ENCODE results near the gene ERCC6L2.

Gene ERCC6L2

GRCh38 chr9:95875305-95876137 is at the start of gene ERCC6L2:
Gene ERCC6L2 (plus strand): TSS chr9:95875691. CDS start chr9:95876039, 348 bp downstream.
- DNase-seq (ENCODE audit: low spot score): peak; percentile 94

GRCh38 chr9:95826183-95826838 is 49.2 kb upstream of the ERCC6L2 start:
- no peak for DNase-seq (ENCODE audit: low spot score)

GRCh38 chr9:95830768-95831167 is 44.7 kb upstream of the ERCC6L2 start:
- DNase-seq (ENCODE audit: low spot score): no peak

- DNase-seq (ENCODE audit: low spot score): no peak
Observed at GRCh38 chr9:95831810-95832209, 43.7 kb upstream of the ERCC6L2 start.

- DNase-seq (ENCODE audit: low spot score): no peak
Observed at GRCh38 chr9:95833546-95834178, 41.8 kb upstream of the ERCC6L2 start.

GRCh38 chr9:95834281-95834907 is 41.1 kb upstream of the ERCC6L2 start:
- no peak for DNase-seq (ENCODE audit: low spot score)

- DNase-seq (ENCODE audit: low spot score): no peak
Observed at GRCh38 chr9:95835393-95835792, 40.1 kb upstream of the ERCC6L2 start.

GRCh38 chr9:95836072-95836471 is 39.4 kb upstream of the ERCC6L2 start:
- DNase-seq (ENCODE audit: low spot score): no peak

- no peak for DNase-seq (ENCODE audit: low spot score)
Observed at GRCh38 chr9:95839012-95839411, 36.5 kb upstream of the ERCC6L2 start.

GRCh38 chr9:95840074-95840473 is 35.4 kb upstream of the ERCC6L2 start:
- no peak for DNase-seq (ENCODE audit: low spot score)

- DNase-seq (ENCODE audit: low spot score): no peak
Observed at GRCh38 chr9:95841377-95841776, 34.1 kb upstream of the ERCC6L2 start.

- no peak for DNase-seq (ENCODE audit: low spot score)
Observed at GRCh38 chr9:95845751-95846150, 29.7 kb upstream of the ERCC6L2 start.

- no peak for DNase-seq (ENCODE audit: low spot score)
Observed at GRCh38 chr9:95848764-95849163, 26.7 kb upstream of the ERCC6L2 start.

- peak; percentile 89 for DNase-seq (ENCODE audit: low spot score)
Observed at GRCh38 chr9:95852059-95853032, 23.1 kb upstream of the ERCC6L2 start.

GRCh38 chr9:95854386-95855020 is 21.0 kb upstream of the ERCC6L2 start:
- peak; percentile 35 for DNase-seq (ENCODE audit: low spot score)

- DNase-seq (ENCODE audit: low spot score): no peak
Observed at GRCh38 chr9:95855961-95856360, 19.5 kb upstream of the ERCC6L2 start.

GRCh38 chr9:95857124-95857523 is 18.4 kb upstream of the ERCC6L2 start:
- DNase-seq (ENCODE audit: low spot score): no peak

GRCh38 chr9:95857896-95858295 is 17.6 kb upstream of the ERCC6L2 start:
- no peak for DNase-seq (ENCODE audit: low spot score)

- DNase-seq (ENCODE audit: low spot score): no peak
Observed at GRCh38 chr9:95862343-95862742, 13.1 kb upstream of the ERCC6L2 start.

GRCh38 chr9:95864852-95865580 is 10.5 kb upstream of the ERCC6L2 start:
- no peak for DNase-seq (ENCODE audit: low spot score)
